ENCODE data around the gene CCDC92B. TPM values are rescaled to one million over a fixed set of nuclear protein-coding genes. Genes with fewer than 3 reads are reported as not detected.

CCDC92B gene
- total and polyA plus RNA-seq, 10 of the 15 experiments (the other 5 are each of a cell fraction or from before 2014, with no cell fraction given), result not detected

DNA sequence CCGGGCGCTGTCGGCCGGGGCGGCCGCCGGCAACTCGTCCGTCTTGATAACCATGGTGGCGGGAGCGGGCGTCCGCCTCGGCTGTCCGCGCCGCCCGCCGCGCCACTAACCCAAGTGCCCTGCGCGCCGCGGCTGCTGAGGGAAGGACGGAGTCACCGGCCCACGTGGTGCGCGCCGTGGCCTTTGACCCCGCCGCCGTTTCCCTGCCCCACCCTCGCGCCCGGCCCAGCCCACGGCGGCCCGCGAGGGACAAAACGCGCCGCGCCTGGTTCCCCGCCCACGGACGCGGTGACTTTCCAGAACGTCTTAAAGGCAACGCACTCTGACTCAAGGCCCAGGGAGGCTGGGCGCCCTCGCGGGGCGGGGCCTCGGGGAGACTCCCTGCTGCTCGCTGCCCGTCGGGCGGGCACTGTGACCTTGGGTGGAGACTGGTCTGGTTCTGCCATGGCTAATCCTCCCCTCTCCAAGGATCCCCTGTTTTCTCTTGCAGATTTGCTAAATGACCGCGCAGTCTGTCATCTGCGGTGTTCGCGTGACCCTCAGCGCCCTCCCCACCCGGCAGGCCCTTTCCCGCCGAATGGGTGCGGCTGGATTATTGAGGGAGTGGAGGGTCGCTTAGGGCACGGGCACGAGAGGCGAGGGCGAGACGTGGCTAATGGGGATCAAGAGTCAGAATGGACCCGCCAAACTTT is 37.7 kb downstream of the CCDC92B start, which contains the start of gene CLUH:
TSS of gene CLUH (minus strand) at position 157 of the 692 bp plus-strand sequence. CDS start at position 54, 103 bp downstream.
- peak within 1 kb of the TSS; percentile 95 for H3K4me3 ChIP-seq
- H3K27me3 ChIP-seq (replicated peaks in 1 of 2; ENCODE audit: control insufficient read depth in 2 of 2, insufficient read depth in 2 of 2, low read length in 1 of 2), result no peaks in the 10 kb centered on the region
- H3K4me2 ChIP-seq (ENCODE audit: control insufficient read depth, insufficient read depth), result peak within 1 kb of the TSS; percentile 98
- H3K79me2 ChIP-seq (ENCODE audit: control insufficient read depth, insufficient read depth, low read length), result peaks cover 55% of the 10 kb centered on the region
- H3K36me3 ChIP-seq (ENCODE audit: control insufficient read depth in 2 of 2, insufficient read depth in 2 of 2, low read length in 1 of 2), result peaks cover 0 to 3% of the 10 kb centered on the region in 2 experiments; a peak in 2 of 4 replicates
- 1% methylated on average over 70 of the region's 76 CpGs for WGBS (ENCODE audit: insufficient coverage, insufficient replicate concordance, low lambda C conversion rate, missing lambda C conversion rate)
- H3K4me1 ChIP-seq (ENCODE audit: control insufficient read depth, insufficient read depth, low read length), result peaks cover 20% of the 10 kb centered on the region
- peak within 1 kb of the TSS; percentile 85 for H3K9ac ChIP-seq (ENCODE audit: control insufficient read depth, insufficient read depth, low read length)
- POLR2A ChIA-PET, result no interaction called here
- H2AFZ ChIP-seq (ENCODE audit: control insufficient read depth, low read depth, low read length), result peak within 1 kb of the TSS; percentile 85
- intact Hi-C loops (cut with micrococcal nuclease; ENCODE audit: unreplicated experiment) (loop anchor here (2.0 kb wide), 1 partner anchor 319 kb away; no protein-coding TSS in a partner anchor), in situ Hi-C loops (cut with MboI) (no loop called here)
- H3K9me3 ChIP-seq (replicated peaks; ENCODE audit: control insufficient read depth, insufficient read depth, low read length), result no peaks in the 10 kb centered on the region
- DNase-seq (ENCODE audit: low read depth, low spot score) (peak; percentile 83), FAIRE-seq (peak; percentile 91), ATAC-seq (peak; percentile 88)
- SMC1A ChIA-PET (ENCODE audit: uncharacterized antibody, unreplicated experiment), result no interaction called here
- peaks cover 7% of the 10 kb centered on the region; the same call in 1 of the 2 replicates for H4K20me1 ChIP-seq (ENCODE audit: control insufficient read depth, insufficient read depth)
- no TSS peak for BruUV-seq (replicated peaks)
- H3K27ac ChIP-seq (ENCODE audit: control insufficient read depth, insufficient read depth), result peak within 1 kb of the TSS; percentile 79
- RAD21 ChIA-PET (ENCODE audit: unreplicated experiment), result no interaction called here
- CTCF ChIA-PET, result no interaction called here
- peak; percentile 77 for TF ChIP-seq HCFC1 (IDR thresholded peaks at IDR 0.05; ENCODE audit: low read length)
- no peak for TF ChIP-seq NFYA (IDR thresholded peaks at IDR 0.05; ENCODE audit: borderline replicate concordance, low read depth, low read length)
- TF ChIP-seq BRCA1 (IDR thresholded peaks at IDR 0.05; ENCODE audit: low read depth, low read length), result no peak
- peak; percentile 88 for TF ChIP-seq CHD2 (IDR thresholded peaks at IDR 0.05; ENCODE audit: borderline replicate concordance, low read depth, low read length)
- no peak for TF ChIP-seq PAX8 (IDR thresholded peaks at IDR 0.05)
- TF ChIP-seq STAT1 (conservative IDR thresholded peaks at IDR 0.05), result peak; percentile 77; the same call in 1 of the 2 replicates
- no peak for TF ChIP-seq MYC (IDR thresholded peaks at IDR 0.05; ENCODE audit: insufficient read depth, insufficient read length, insufficient replicate concordance, low read length, severe bottlenecking)
- TF ChIP-seq GATAD2B (conservative IDR thresholded peaks at IDR 0.05; ENCODE audit: low read depth), result peak; percentile 38; the same call in 1 of the 2 replicates
- TF ChIP-seq, protein P1, sequence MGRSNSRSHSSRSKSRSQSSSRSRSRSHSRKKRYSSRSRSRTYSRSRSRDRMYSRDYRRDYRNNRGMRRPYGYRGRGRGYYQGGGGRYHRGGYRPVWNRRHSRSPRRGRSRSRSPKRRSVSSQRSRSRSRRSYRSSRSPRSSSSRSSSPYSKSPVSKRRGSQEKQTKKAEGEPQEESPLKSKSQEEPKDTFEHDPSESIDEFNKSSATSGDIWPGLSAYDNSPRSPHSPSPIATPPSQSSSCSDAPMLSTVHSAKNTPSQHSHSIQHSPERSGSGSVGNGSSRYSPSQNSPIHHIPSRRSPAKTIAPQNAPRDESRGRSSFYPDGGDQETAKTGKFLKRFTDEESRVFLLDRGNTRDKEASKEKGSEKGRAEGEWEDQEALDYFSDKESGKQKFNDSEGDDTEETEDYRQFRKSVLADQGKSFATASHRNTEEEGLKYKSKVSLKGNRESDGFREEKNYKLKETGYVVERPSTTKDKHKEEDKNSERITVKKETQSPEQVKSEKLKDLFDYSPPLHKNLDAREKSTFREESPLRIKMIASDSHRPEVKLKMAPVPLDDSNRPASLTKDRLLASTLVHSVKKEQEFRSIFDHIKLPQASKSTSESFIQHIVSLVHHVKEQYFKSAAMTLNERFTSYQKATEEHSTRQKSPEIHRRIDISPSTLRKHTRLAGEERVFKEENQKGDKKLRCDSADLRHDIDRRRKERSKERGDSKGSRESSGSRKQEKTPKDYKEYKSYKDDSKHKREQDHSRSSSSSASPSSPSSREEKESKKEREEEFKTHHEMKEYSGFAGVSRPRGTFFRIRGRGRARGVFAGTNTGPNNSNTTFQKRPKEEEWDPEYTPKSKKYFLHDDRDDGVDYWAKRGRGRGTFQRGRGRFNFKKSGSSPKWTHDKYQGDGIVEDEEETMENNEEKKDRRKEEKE (IDR thresholded peaks at IDR 0.05), result no peak
- TF ChIP-seq EGR1 (IDR thresholded peaks at IDR 0.05; ENCODE audit: borderline replicate concordance in 1 of 2, low read depth in 2 of 2, low read length in 2 of 2), result peak; percentile 93 to 99
- TF ChIP-seq ZNF274 (IDR thresholded peaks at IDR 0.05; ENCODE audit: insufficient read depth, insufficient read length), result no peak
- peak in 1 of 2 experiments; percentile 52; a peak in 2 of 4 replicates for TF ChIP-seq BHLHE40 (IDR thresholded peaks at IDR 0.05; ENCODE audit: borderline replicate concordance in 1 of 2, low read depth in 2 of 2, low read length in 1 of 2)
- no peak for TF ChIP-seq SRF (IDR thresholded peaks at IDR 0.05; ENCODE audit: low read depth in 2 of 2, low read length in 2 of 2)
- TF ChIP-seq HDAC2 (IDR thresholded peaks at IDR 0.05), result no peak
- TF ChIP-seq, protein P2, sequence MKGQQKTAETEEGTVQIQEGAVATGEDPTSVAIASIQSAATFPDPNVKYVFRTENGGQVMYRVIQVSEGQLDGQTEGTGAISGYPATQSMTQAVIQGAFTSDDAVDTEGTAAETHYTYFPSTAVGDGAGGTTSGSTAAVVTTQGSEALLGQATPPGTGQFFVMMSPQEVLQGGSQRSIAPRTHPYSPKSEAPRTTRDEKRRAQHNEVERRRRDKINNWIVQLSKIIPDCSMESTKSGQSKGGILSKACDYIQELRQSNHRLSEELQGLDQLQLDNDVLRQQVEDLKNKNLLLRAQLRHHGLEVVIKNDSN (IDR thresholded peaks at IDR 0.05; ENCODE audit: borderline replicate concordance, extremely low read length, insufficient read depth, low read depth, low read length), result peak; percentile 96

Data from GM12878 (cell line).